Measurements from ENCODE around the gene ADH5. TPM values are rescaled to one million over a fixed set of nuclear protein-coding genes. Genes with fewer than 3 reads are reported as not detected.

Gene ADH5
- total RNA-seq, 1 experiment from 2014 or later: 163 TPM

GRCh38 chr4:99025506-99025905 is 63.1 kb downstream of the ADH5 start:
- no peak for TF ChIP-seq SP1 (IDR thresholded peaks at IDR 0.05; ENCODE audit: low read depth)
- TF ChIP-seq, protein P1, sequence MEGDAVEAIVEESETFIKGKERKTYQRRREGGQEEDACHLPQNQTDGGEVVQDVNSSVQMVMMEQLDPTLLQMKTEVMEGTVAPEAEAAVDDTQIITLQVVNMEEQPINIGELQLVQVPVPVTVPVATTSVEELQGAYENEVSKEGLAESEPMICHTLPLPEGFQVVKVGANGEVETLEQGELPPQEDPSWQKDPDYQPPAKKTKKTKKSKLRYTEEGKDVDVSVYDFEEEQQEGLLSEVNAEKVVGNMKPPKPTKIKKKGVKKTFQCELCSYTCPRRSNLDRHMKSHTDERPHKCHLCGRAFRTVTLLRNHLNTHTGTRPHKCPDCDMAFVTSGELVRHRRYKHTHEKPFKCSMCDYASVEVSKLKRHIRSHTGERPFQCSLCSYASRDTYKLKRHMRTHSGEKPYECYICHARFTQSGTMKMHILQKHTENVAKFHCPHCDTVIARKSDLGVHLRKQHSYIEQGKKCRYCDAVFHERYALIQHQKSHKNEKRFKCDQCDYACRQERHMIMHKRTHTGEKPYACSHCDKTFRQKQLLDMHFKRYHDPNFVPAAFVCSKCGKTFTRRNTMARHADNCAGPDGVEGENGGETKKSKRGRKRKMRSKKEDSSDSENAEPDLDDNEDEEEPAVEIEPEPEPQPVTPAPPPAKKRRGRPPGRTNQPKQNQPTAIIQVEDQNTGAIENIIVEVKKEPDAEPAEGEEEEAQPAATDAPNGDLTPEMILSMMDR (IDR thresholded peaks at IDR 0.05 in 2 of 3, conservative IDR thresholded peaks at IDR 0.05 in 1 of 3; ENCODE audit: borderline replicate concordance in 1 of 3, insufficient read depth in 1 of 3, low read depth in 2 of 3, low read length in 2 of 3): no peak
- TF ChIP-seq JUND (IDR thresholded peaks at IDR 0.05): no peak
- no peak for TF ChIP-seq FOSL1 (IDR thresholded peaks at IDR 0.05; ENCODE audit: low read depth)
- TF ChIP-seq TCF7L2 (IDR thresholded peaks at IDR 0.05; ENCODE audit: borderline replicate concordance, extremely low read depth, insufficient read depth, insufficient read length): no peak
- no peak for TF ChIP-seq EGR1 (IDR thresholded peaks at IDR 0.05; ENCODE audit: low read depth)
- no peak for TF ChIP-seq POLR2AphosphoS5 (IDR thresholded peaks at IDR 0.05; ENCODE audit: low read depth, low read length)
- no peak for TF ChIP-seq ELF1 (IDR thresholded peaks at IDR 0.05; ENCODE audit: borderline replicate concordance, low read depth)
- TF ChIP-seq, protein P2, sequence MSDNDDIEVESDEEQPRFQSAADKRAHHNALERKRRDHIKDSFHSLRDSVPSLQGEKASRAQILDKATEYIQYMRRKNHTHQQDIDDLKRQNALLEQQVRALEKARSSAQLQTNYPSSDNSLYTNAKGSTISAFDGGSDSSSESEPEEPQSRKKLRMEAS (IDR thresholded peaks at IDR 0.05): no peak
- intact Hi-C loops (cut with micrococcal nuclease): no loop called here

More at GRCh38 chr4:99025506-99025905, 63.1 kb downstream of the ADH5 start:
- H3K9ac ChIP-seq (ENCODE audit: low read length): no peak overlapping the region
- DNase-seq (ENCODE audit: low read depth, low spot score) (no peak), ATAC-seq (no peak)
- H2AFZ ChIP-seq (ENCODE audit: low read depth, low read length, poor library complexity, severe bottlenecking): no peak overlapping the region
- no peak overlapping the region for H3K4me3 ChIP-seq (replicated peaks in 1 of 2; ENCODE audit: low read depth in 1 of 2, low read length in 2 of 2)
- no peak overlapping the region for H3K4me2 ChIP-seq (ENCODE audit: low read length)
- peaks cover 100% of the 10 kb centered on the region for H3K79me2 ChIP-seq (ENCODE audit: insufficient read depth, low read length)
- no peaks in the 10 kb centered on the region for H3K9me2 ChIP-seq (ENCODE audit: insufficient read depth)
- H3K4me1 ChIP-seq (ENCODE audit: control insufficient read depth in 1 of 2, insufficient read depth in 2 of 2, low read length in 2 of 2): peaks cover 5 to 25% of the 10 kb centered on the region in 2 experiments; a peak in 2 of 4 replicates
- no peak overlapping the region for H3K27ac ChIP-seq (ENCODE audit: low read depth, low read length)
- RAD21 ChIA-PET (ENCODE audit: low non-redundant PET in 1 of 2, low total read pairs in 2 of 2, uncharacterized antibody in 2 of 2, unreplicated experiment in 2 of 2): no interaction called here
- H3K9me3 ChIP-seq (ENCODE audit: control insufficient read depth in 1 of 2, insufficient read depth in 1 of 2, low read depth in 1 of 2, low read length in 2 of 2): peaks cover 0 to 8% of the 10 kb centered on the region in 2 experiments; a peak in 2 of 4 replicates
- no TSS peak for BruUV-seq (replicated peaks)
- no peaks in the 10 kb centered on the region for H3K27me3 ChIP-seq (ENCODE audit: insufficient read depth, low read length)
- peaks cover 0 to 13% of the 10 kb centered on the region in 2 experiments; a peak in 1 of 4 replicates for H3K36me3 ChIP-seq (ENCODE audit: control insufficient read depth in 1 of 2, insufficient read depth in 2 of 2, low read length in 2 of 2)
- peaks cover 15% of the 10 kb centered on the region; the same call in 1 of the 2 replicates for H4K20me1 ChIP-seq (ENCODE audit: insufficient read depth)
- POLR2A ChIA-PET: interaction anchor here (1.3 kb wide), 1 partner anchor 30 kb away, joined by 5 read pairs; the partner anchor contains the start of gene METAP1
- CTCF ChIA-PET: interaction anchor here (1.4 kb wide), 1 partner anchor 11 kb away, joined by 3 read pairs; no protein-coding TSS in a partner anchor

All from HCT116 (cell line).